Measurements from ENCODE around the gene GPALPP1.
"Not testable (repeated sequence)": the region's sequence is repeated elsewhere in the genome, so short reads cannot be mapped to it uniquely, and the experiment has no call there.

The GPALPP1 gene

DNA sequence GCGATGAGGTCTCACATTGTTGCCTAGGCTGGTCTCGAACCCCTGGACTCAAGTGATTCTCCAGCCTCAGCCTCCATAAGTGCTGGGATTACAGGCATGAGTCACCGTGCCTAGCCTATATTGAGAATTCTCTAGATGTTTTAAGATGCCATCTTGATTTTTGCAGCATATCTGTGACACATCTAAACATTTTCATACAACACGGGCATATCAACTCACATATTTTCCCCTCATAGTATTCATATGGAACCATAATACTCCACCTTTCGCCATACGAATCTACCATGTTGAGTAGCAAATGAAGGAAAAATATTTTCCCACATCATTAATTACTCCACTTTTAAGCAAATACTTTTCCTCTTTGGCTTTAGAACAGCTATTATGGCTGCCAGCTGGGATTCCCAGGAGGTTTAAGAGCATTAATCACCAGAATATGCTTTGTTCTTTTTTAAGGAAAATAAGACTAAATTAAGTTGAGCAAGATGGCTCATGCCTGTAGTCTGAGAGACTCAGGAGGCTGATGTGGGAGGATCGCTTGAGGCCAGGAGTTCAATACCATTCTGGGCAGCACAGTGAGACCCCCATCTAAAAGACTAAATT is 74.0 kb downstream of the GPALPP1 start:
- DNase-seq (ENCODE audit: low spot score) = no peak

DNA sequence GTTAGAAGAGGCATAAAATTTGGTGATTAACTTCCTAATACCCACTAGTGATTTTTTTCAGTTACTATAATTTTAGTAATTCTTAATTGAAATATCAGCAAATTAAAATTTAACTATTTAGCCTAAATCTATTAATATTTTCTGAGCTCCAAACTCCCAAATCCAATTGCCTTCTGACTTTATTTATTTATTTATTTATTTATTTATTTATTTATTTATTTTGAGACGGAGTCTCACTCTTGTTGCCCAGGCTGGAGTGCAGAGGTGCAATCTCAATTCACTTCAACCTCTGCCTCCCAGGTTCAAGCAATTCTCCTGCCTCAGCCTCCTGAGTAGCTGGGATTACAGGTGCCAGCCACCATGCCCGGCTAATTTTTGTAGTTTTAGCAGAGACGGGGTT is 74.6 kb downstream of the GPALPP1 start:
- not testable (repeated sequence) for DNase-seq (ENCODE audit: low spot score)

DNA sequence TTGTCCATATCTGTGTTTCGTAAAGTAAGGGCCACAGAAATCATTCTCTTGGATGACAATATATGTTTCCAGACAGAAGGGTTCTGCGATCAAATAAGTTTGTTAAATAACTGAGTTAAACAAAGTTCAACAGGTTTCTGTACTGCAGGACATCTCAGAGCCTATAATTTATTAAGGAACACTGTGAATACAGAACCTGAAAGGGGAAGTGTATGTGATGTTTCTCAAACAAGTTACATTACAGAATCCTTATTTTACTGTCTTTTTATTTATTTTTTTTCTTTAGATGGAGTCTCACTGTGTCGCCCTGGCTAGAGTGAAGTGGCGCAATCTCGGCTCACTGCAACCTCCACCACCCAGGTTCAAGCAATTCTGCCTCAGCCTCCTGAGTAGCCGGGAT is 75.6 kb downstream of the GPALPP1 start:
- DNase-seq (ENCODE audit: low spot score) = no peak

DNA sequence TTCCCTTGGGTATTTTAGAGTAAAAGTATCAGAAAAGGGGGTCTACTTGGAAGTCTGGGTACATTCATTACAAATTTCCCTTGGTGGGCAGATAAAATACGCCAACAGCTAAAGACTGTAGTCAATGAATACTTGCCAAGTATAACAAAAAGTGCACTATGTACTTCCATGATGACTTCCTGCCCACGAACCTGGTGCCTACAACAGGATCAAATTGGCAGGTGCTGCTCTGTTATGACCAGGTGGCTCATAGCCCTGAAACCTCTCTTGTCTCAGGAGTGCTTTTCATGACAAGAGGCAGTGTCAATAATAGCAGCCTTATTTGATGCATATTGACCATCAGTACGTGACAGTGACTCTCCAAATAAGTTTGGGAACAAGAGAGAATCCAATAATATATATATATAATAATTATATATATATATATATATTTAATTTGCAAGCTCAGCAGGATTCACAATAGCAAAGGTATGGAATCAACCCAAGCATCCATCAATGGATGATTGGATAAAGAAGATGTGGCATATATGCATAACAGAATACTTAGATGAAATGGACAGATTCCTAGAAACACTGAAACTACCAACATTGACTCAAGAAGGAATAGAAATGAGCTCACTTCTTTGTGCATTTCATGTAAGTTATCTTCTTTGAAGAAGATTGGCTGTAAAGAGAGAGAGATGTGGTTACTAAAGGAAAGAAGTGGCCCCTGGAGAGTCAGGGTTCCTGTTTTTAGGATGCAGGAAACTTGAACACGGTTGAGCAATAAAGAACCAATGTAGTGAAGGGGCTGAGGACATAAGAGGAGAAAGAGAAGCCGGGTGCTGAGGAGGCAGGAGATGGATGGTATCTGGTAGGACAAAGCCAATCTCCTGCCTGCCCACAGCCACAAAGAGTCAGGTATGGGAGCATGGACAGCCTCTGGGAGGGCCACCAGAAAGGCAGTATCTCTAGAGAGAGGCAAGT is 79.0 kb downstream of the GPALPP1 start:
- DNase-seq (ENCODE audit: low spot score) = no peak

DNA sequence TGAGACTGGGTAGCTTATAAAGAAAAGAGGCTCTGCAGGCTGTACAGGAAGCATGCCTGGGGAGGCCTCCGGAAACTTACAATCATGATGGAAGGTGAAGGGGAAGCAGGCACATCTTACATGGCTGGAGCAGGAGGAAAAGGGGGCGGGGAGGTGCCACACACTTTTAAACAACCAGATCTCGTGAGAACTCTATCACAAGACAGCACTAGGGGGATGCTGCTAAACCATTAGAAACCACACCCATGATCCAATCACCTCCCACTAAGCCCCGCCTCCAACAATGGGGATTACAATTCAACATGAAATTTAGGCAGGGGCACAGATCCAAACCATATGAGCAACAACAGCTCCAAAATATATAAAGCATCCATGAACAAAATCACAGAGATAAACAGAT is 84.5 kb downstream of the GPALPP1 start:
- no peak for DNase-seq (ENCODE audit: low spot score)

DNA sequence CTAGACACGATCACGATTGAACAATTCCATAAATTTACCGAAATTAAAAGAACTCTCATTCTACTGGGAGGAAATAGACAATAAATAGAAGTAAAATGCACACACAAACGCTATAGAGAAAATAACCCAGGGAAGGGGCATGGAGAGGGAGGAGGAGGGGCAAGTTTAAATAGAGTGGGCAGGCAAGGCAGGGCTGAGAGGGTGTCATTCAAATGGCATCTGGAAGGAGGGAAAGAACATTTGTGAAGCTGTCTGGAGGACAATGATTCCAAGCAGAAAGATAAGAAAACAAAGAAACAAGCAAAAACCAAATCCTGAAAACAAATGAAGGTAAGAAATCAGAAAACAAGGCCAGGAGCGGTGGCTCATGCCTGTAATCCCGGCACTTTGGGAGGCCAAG is 85.4 kb downstream of the GPALPP1 start:
- DNase-seq (ENCODE audit: low spot score) = no peak

DNA sequence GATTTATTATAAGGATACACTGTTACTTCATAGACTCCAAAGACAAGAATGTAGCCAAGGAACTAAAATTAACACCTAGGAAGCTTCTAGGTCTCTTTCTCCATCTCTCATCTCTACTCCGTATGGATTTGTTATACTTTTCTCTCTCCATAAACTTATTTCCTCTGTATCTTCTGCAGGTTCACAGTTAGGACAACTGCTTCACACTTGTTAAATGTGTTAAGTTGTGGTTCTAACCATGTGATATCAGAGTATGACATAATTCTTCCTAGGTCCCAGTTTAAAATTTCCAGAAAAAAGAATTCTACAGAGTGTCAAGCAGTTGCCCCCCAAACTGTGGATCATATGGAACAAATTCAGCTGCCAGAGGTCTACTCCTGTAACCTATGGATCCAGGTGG is 88.7 kb downstream of the GPALPP1 start:
- DNase-seq (ENCODE audit: low spot score) = no peak

Data from SW480 (cell line).